M059J (cell line): ENCODE data around the gene DISC1. TPM values are rescaled to one million over a fixed set of nuclear protein-coding genes. Genes with fewer than 3 reads are reported as not detected.

Source experiments
- DNase-seq: peaks from one replicate; pipeline ENCODE4 v3.0.0-alpha.2; 2012; ENCODE audit warnings: low read depth
- total RNA-seq: library from RNA; depleted of rRNA; stranded (reverse); fragments of >200 nt; shearing (Covaris generic); gene quantifications from 2 replicates; pipeline ENCODE4 v1.2.3, GENCODE V29; 2014

The DISC1 gene
- total RNA-seq, 1 experiment from 2014 or later: 5.8 TPM

GRCh38 chr1:231990388-231990787, 363.8 kb downstream of the DISC1 start:
- no peak for DNase-seq

DNA sequence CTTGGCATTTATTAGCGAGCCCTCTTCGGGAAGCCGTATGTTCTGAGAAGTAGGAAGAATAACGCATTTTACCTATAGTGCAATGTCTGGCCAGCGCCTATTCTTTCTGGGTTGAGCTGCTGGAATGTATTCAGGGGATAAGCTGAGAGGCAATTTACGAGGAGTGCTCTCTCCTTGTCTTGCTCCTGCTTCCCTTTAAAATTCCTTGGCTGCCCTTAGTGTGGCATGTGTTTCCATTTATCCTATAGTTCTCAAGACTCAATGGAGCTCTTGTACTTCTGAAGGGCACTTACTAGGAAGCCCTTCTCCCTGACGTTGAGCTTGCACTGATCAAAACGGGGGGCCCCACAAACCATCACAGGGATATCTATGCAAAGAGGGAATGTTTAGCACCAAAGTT, 364.6 kb downstream of the DISC1 start:
- DNase-seq: no peak

DNA sequence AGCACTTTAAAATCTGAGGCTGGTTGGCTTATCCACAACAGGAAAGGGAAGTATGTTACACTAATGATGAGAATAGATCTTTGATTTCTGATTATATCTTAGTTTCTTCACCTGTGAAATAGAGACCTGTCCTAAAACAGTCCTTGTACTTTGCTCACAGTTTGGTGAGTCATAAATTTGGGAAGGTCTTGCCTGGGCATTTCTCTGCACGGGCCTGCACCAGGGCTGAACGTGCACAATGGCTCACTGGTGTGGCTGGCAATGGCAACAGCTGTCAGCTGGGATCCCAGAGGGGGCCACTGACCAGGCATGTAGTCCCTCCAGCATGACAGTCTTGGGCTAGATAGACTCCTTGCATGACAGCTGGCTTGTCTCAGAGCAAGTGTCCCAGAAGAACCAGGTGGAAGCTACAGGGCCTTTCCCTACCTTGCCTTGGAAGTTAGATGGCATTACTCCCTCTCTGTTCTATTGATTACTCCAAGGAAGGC, 367.4 kb downstream of the DISC1 start:
- DNase-seq: no peak

DNA sequence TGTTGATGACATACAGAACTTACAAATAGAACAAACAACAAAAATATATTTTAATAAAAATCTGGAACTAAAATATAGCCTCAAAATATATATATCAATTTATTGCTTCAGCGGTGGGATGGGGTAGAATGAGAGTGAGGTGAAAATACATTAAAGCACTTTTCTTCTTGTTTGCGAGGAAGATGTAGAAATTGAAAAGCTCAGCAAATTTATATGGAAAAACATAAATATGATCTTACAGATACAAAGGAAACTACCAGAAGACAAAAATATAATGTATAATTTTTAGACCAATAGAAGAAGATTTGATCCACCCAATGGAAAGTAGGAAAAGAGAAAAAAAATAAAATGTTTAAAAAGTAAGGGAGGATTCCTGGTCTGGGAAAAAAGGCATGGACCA, 372.2 kb downstream of the DISC1 start:
- DNase-seq: no peak

- no peak for DNase-seq
Observed at GRCh38 chr1:232005300-232005699, 378.7 kb downstream of the DISC1 start.

DNA sequence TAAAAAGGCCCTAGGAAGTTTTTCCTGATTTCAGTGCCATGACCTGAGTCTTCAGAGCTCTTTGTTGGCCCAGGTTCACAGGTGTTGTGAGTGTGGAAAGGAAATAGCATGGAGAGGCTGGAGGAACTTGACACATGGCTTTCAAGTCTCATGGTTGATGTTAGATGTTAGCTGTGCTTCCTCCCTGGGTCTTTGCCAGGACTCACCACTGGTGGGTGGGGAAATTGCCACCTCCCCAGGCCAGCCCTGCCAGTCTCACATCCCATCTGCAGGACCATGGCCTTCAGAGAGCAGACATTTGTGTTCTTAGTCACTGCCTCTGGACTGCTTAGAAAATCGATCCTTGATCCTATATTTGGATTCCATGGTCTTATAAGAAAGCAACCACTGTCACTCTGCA, 383.2 kb downstream of the DISC1 start:
- DNase-seq: peak; percentile 4

GRCh38 chr1:232011961-232012360, 385.4 kb downstream of the DISC1 start:
- peak; percentile 60 for DNase-seq

- DNase-seq: peak; percentile 89
Observed at GRCh38 chr1:232012773-232013386, 386.3 kb downstream of the DISC1 start.

DNA sequence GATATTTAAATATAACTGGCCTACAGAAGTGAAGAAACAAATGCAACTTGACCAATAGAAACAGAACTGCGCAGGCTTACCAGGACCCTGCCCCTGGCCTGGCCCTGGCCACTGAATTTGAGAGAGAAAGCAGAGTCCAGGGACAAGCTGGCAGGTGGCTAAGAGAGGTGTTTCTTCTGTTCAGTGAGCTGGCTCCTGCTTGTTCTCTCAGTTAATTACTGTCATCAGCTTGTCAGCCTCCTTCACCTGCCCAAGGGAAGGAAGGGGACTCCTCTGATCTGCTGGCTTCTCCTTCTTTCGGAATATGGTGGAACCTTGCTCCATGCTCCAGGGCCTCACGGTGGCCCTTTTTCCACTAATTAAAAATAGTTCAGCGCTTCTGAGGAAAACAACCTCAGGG, 388.4 kb downstream of the DISC1 start:
- no peak for DNase-seq

DNA sequence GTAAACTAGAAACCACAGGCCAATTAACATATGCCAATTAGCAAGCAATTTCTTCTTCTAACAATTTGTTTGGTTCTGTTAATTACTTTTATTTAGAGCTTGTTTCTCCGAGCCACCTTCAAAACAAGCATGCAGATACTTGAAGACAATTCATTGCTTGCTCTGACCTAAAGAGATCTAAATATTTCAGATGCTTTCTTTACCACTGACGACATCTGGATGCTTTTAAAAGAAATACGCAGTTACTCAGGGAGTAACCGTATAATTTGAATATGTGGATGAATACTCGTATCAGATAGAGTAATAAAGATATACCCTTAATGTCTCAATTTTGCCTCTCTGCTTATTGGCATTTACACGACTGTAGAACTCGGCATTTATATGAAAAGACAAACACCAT, 390.0 kb downstream of the DISC1 start:
- DNase-seq: no peak

DNA sequence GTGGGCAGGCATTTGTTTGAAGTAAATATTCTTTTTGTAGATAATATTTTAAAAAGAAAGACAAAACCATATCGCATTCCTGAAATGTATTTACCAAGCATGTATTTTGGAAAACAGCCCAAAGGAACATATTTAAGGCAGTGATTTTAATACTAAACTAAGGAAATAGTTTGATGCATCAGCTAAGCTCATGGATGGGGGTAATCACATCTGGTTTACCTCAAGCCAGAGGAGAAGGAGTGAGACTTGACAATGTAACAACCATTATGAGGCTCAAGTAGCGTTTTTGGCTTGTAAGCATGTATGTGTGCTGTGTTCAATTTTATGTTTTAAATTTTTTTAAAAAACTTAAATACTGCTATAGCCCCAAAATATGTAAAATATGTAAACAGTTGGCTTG, 390.5 kb downstream of the DISC1 start:
- no peak for DNase-seq

DNA sequence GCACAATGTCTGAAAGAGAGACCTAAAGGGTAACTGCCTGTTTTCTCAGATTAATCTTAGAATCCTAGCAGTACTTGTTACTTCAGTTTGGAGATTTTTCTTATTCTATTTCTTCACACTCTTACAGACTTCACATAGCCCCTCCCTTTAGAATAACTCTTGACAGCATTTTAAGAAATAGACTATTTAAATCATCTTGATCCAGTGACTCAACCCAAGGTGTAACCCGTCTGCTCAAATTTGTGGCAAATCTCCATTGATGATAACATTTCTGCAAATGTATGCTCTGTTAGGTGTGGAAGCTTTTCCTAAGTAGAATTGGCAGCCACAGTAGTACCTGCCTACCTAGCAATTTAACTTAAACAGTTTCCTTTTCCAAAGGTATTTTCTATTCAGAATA, 391.2 kb downstream of the DISC1 start:
- DNase-seq: no peak

GRCh38 chr1:232018231-232019025, 391.8 kb downstream of the DISC1 start:
- no peak for DNase-seq

- no peak for DNase-seq
Observed at GRCh38 chr1:232019026-232019340, 392.4 kb downstream of the DISC1 start.

DNA sequence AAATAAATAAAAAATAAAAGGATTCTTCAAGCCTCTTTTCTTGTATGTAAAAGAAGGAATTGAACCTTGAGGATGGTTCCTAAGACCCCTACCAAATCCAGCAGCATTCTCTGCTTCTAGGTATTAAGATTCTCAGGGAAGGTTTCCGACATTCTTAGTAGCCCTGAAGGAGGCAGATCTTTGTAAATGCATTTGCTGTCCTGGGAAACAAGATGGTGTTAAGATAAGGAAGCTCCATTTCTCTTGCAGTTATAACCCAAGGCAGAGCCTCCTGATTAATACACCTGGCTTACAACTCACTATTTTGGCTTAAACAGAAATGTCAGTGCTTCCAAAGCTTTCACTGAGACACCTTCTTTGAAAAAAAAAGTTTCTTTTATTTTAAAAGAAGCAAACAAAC, 393.8 kb downstream of the DISC1 start:
- no peak for DNase-seq

DNA sequence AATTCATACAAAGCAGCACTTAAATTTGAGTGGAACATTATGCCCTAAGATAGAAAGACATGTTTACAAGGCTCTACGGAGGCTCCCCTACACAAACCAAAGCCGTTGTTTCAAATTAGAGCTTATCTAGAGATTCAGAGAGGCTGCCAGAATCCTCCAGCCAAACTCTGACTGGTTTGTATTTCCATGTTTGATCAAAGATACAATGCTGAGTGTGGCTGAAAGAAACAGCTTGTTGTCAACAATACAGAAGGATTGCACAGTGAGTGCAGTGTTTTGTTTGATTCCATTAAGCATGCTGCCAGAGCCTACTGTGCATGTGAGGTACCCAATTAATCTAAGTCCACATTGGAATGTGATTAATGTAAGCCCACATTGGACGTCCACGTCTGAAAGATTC, 402.7 kb downstream of the DISC1 start:
- no peak for DNase-seq

DNA sequence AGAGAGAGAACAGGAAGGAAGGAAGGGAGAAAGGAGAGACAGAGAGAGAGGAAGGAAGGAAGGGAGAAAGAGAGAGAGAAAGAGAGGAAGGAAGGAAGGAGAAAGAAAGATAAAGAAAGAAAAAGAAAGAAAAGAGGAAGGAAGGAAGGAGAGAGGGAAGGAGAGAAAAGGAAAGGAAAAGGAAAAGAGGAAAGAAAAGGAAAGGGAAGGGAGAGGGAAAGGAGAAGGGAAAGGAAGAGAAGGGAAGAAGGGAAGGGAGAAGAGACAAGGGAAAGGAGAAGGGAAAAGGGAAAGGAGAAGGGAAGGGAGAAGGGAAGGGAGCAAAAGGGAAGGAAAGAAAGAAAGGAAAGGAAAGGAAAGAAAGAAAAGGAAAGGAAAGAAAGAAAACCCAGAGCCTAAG, 404.6 kb downstream of the DISC1 start:
- no peak for DNase-seq

GRCh38 chr1:232033285-232033684, 406.7 kb downstream of the DISC1 start:
- DNase-seq: no peak

DNA sequence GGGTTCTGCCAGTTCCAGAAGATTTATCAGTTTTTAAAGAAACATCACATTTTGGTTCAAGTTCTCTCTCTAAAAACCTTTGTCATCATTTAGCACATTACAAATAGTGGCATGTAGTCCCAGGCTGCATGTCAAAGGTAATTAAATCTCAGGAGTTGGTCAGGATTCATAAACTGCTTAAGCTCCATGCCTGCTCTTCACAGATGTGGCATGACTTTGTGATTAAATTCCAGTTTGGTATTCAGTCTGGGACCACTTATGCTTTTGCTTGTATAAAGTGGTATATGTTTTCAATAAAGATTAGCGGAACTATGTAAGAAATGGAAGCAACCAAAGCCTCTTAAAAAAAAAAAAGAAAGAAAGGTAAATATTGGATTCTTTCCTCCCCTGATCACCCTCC, 408.0 kb downstream of the DISC1 start:
- no peak for DNase-seq

- no peak for DNase-seq
Observed at GRCh38 chr1:232036181-232036933, 409.8 kb downstream of the DISC1 start.

- DNase-seq: no peak
Observed at GRCh38 chr1:232037774-232038388, 411.3 kb downstream of the DISC1 start.
